A549 (cell line): ENCODE measurements around the gene FXR2. TPM values are rescaled to one million over a fixed set of nuclear protein-coding genes. Genes with fewer than 3 reads are reported as not detected.

ENCODE experiments used
- ATAC-seq, 2 experiments: fragments of 200-7000 bp in 1 of 2; fragments of >200 bp in 1 of 2; cut with Nextera tagmentation in 1 of 2; cut with Tn5 transposase in 1 of 2; 3 replicates each; pipeline versions ENCODE4 v1.8.0 to v1.9.1; 2018 to 2020; ENCODE audit warnings: mild to moderate bottlenecking in 1 of 2, moderate library complexity in 1 of 2
- CTCF ChIA-PET: fragments of 300-600 bp; sonication (Branson Sonifier 250); formaldehyde crosslinking; extraction: SDS; loops from one replicate; lab custom pipeline; 2021; ENCODE audit warnings: antibody characterized with exemption, inconsistent platforms; lab: Yijun Ruan, JAX
- POLR2A ChIA-PET: fragments of 350-600 bp; formaldehyde crosslinking; extraction: SDS; loops from one replicate; lab custom pipeline; 2021; ENCODE audit warnings: antibody characterized with exemption, inconsistent platforms; lab: Yijun Ruan, JAX
- DNase-seq, 2 experiments: peaks; one replicate each; pipeline versions ENCODE4 v3.0.0 to v3.0.0-alpha.2; 2011 to 2016; ENCODE audit warnings: low read depth in 1 of 2, low spot score in 1 of 2
- FAIRE-seq: peaks from 2 replicates; lab custom pipeline; 2011; peaks lifted over from hg19 to GRCh38; lab: Jason Lieb, UNC
- H3K27ac ChIP-seq, 2 experiments: fragments of >200 bp; sonication (Bioruptor Twin); formaldehyde crosslinking; 3 replicates each; pipeline ENCODE4 v1.5.1; 2016 to 2017
- H3K4me1 ChIP-seq: fragments of >200 bp; sonication (Bioruptor Twin); formaldehyde crosslinking; 3 replicates; pipeline ENCODE4 v1.6.1; 2016
- H3K4me2 ChIP-seq: fragments of >200 bp; sonication (Bioruptor Twin); formaldehyde crosslinking; 3 replicates; pipeline ENCODE4 v1.6.1; 2016
- H3K4me3 ChIP-seq: fragments of >200 bp; sonication (Bioruptor Twin); formaldehyde crosslinking; 3 replicates; pipeline ENCODE4 v1.5.1; 2016
- H3K9me3 ChIP-seq: fragments of >200 bp; sonication (Bioruptor Twin); formaldehyde crosslinking; 3 replicates; pipeline ENCODE4 v1.6.1; 2016
- CHD4 ChIP-seq: fragments of 200-600 bp; sonication (generic); IDR thresholded peaks from 2 replicates; pipeline ENCODE4 v1.6.1; 2016; ENCODE audit warnings: antibody characterized with exemption, mild to moderate bottlenecking, borderline replicate concordance
- EHF ChIP-seq: fragments of 250-450 bp; sonication (Bioruptor Pico); IDR thresholded peaks from 2 replicates; pipeline ENCODE4 v1.5.0; 2020; ENCODE audit warnings: mild to moderate bottlenecking
- ESRRA ChIP-seq: fragments of 150-350 bp; IDR thresholded peaks from 2 replicates; pipeline ENCODE4 v1.6.1; 2014; ENCODE audit warnings: mild to moderate bottlenecking, low read length, borderline replicate concordance
- FOSB ChIP-seq: fragments of 250-450 bp; sonication (Bioruptor Pico); IDR thresholded peaks from 2 replicates; pipeline ENCODE4 v1.5.0; 2020; ENCODE audit warnings: mild to moderate bottlenecking, moderate library complexity
- FOSL2 ChIP-seq, 2 experiments: fragments of 450-650 bp in 1 of 2; fragments of >200 bp in 1 of 2; sonication (Bioruptor Twin) in 1 of 2; formaldehyde crosslinking; IDR thresholded peaks; 2 replicates each; pipeline versions ENCODE4 v1.5.0 to v1.6.1; 2016 to 2020; ENCODE audit warnings: mild to moderate bottlenecking in 1 of 2, moderate library complexity in 1 of 2
- HDAC2 ChIP-seq: fragments of 200-600 bp; sonication (generic); IDR thresholded peaks from 2 replicates; pipeline ENCODE4 v1.6.1; 2016
- HOXA7 ChIP-seq: fragments of 250-450 bp; sonication (Bioruptor Pico); IDR thresholded peaks from 2 replicates; pipeline ENCODE4 v1.5.0; 2020; ENCODE audit warnings: mild to moderate bottlenecking, moderate library complexity
- HOXB5 ChIP-seq: fragments of 250-450 bp; sonication (Bioruptor Pico); IDR thresholded peaks from 2 replicates; pipeline ENCODE4 v1.5.0; 2020; ENCODE audit warnings: mild to moderate bottlenecking, moderate library complexity
- JUN ChIP-seq, 2 experiments: fragments of >200 bp; sonication (Bioruptor Twin); formaldehyde crosslinking; IDR thresholded peaks; 2 replicates in 1 of 2; 3 replicates in 1 of 2; pipeline ENCODE4 v1.6.1; 2016 to 2017
- KDM5A ChIP-seq: fragments of 200-600 bp; sonication (generic); IDR thresholded peaks from 2 replicates; pipeline ENCODE4 v1.6.1; 2016; ENCODE audit warnings: antibody characterized with exemption, mild to moderate bottlenecking
- MAFK ChIP-seq: fragments of 450-650 bp; IDR thresholded peaks from 2 replicates; pipeline ENCODE4 v1.6.1; 2014; ENCODE audit not compliant: partially characterized antibody
- NFE2L2 ChIP-seq: fragments of 150-350 bp; conservative IDR thresholded peaks from 2 replicates; pipeline ENCODE4 v1.6.1; 2014; ENCODE audit warnings: low read length
- POLR2A ChIP-seq: IDR thresholded peaks from 2 replicates; pipeline ENCODE4 v1.6.1; 2012; ENCODE audit warnings: mild to moderate bottlenecking, low read length
- RARB ChIP-seq: fragments of 250-450 bp; sonication (Bioruptor Pico); IDR thresholded peaks from 2 replicates; pipeline ENCODE4 v1.8.0; 2021; ENCODE audit warnings: mild to moderate bottlenecking, moderate library complexity
- RFX5 ChIP-seq: fragments of 450-650 bp; IDR thresholded peaks from 2 replicates; pipeline ENCODE4 v1.7.1; 2014; ENCODE audit warnings: antibody characterized with exemption, mild to moderate bottlenecking, moderate library complexity
- TFCP2L1 ChIP-seq: fragments of 250-450 bp; sonication (Bioruptor Pico); IDR thresholded peaks from 2 replicates; pipeline ENCODE4 v1.5.0; 2021; ENCODE audit warnings: mild to moderate bottlenecking
- TP53 ChIP-seq: fragments of 250-450 bp; sonication (Bioruptor Pico); IDR thresholded peaks from 2 replicates; pipeline ENCODE4 v1.5.0; 2021; ENCODE audit warnings: mild to moderate bottlenecking, moderate library complexity
- ZFP36 ChIP-seq: fragments of 450-650 bp; IDR thresholded peaks from 2 replicates; pipeline ENCODE4 v1.6.1; 2014; ENCODE audit warnings: borderline replicate concordance; ENCODE audit not compliant: partially characterized antibody
- ZNF302 ChIP-seq: fragments of 250-450 bp; sonication (Bioruptor Pico); IDR thresholded peaks from 2 replicates; pipeline ENCODE4 v1.9.0; 2021; ENCODE audit warnings: inconsistent platforms, mild to moderate bottlenecking, moderate library complexity
- WGBS: methylation state at CpG from one replicate; pipeline ENCODE4 v1.1.6; 2017; ENCODE audit errors: missing lambda C conversion rate; 5-methylcytosine and 5-hydroxymethylcytosine counted together
- polyA plus RNA-seq, 4 experiments: library from polyadenylated mRNA; depleted of rRNA in 3 of 4; stranded (reverse); fragments of >200 nt; fragmentation: RNase III in 1 of 4; extraction: RNeasy Plus Mini Kit Qiagen cat#74134 plus additional on column Dnase treatment in 1 of 4; gene quantifications; 2 replicates in 3 of 4; 3 replicates in 1 of 4; pipeline ENCODE4 v1.2.3, GENCODE V29; 2011 to 2017
- TF ChIP-seq, protein P1 (sequence below): fragments of 200-600 bp; sonication (generic); IDR thresholded peaks from 2 replicates; pipeline ENCODE4 v1.6.1; 2016; ENCODE audit warnings: antibody characterized with exemption, mild to moderate bottlenecking, moderate library complexity
- TF ChIP-seq, protein P2 (sequence below): fragments of >200 bp; sonication (Bioruptor Twin); formaldehyde crosslinking; IDR thresholded peaks from 3 replicates; pipeline ENCODE4 v1.5.1; 2016
- TF ChIP-seq, protein P3 (sequence below): fragments of >200 bp; sonication (Bioruptor Twin); formaldehyde crosslinking; IDR thresholded peaks from 2 replicates; pipeline ENCODE4 v1.6.1; 2016
- TF ChIP-seq, protein P4 (sequence below): IDR thresholded peaks from 2 replicates; pipeline ENCODE4 v1.6.1; 2012

The FXR2 gene
- polyA plus RNA-seq, 2 of the 4 experiments (the other 2 are of a cell fraction): 40.7 to 45.2 TPM

DNA sequence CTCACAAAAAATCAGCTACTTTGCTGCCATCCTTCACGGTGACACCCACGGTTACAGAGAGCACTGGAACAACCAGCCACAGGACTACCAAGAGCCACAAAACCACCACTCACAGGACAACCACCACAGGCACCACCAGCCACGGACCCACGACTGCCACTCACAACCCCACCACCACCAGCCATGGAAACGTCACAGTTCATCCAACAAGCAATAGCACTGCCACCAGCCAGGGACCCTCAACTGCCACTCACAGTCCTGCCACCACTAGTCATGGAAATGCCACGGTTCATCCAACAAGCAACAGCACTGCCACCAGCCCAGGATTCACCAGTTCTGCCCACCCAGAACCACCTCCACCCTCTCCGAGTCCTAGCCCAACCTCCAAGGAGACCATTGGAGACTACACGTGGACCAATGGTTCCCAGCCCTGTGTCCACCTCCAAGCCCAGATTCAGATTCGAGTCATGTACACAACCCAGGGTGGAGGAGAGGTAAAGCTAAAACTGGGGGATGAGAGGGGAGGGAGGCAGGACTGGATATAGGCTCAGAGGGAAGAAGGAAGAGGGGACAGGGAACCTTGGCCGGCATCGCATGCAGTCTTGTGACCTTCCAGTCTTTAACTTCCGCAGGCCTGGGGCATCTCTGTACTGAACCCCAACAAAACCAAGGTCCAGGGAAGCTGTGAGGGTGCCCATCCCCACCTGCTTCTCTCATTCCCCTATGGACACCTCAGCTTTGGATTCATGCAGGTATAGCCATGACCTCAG is 34.7 kb downstream of the FXR2 start:
- peak; percentile 4 to 9 for ATAC-seq
- ChIA-PET CTCF (interaction anchor here (0.7 to 12.1 kb wide), 9 partner anchors 10 to 255 kb away, joined by 3 to 184 read pairs (median 8); partner anchors contain the start of genes DNAH2, FXR2, SOX15 and TP53), POLR2A (interaction anchor here (0.6 to 2.9 kb wide), 10 partner anchors 10 to 110 kb away, joined by 3 to 30 read pairs (median 4); partner anchors contain the start of genes FXR2, POLR2A, SAT2 and SOX15)
- no peak for FAIRE-seq
- TF ChIP-seq, protein P1, sequence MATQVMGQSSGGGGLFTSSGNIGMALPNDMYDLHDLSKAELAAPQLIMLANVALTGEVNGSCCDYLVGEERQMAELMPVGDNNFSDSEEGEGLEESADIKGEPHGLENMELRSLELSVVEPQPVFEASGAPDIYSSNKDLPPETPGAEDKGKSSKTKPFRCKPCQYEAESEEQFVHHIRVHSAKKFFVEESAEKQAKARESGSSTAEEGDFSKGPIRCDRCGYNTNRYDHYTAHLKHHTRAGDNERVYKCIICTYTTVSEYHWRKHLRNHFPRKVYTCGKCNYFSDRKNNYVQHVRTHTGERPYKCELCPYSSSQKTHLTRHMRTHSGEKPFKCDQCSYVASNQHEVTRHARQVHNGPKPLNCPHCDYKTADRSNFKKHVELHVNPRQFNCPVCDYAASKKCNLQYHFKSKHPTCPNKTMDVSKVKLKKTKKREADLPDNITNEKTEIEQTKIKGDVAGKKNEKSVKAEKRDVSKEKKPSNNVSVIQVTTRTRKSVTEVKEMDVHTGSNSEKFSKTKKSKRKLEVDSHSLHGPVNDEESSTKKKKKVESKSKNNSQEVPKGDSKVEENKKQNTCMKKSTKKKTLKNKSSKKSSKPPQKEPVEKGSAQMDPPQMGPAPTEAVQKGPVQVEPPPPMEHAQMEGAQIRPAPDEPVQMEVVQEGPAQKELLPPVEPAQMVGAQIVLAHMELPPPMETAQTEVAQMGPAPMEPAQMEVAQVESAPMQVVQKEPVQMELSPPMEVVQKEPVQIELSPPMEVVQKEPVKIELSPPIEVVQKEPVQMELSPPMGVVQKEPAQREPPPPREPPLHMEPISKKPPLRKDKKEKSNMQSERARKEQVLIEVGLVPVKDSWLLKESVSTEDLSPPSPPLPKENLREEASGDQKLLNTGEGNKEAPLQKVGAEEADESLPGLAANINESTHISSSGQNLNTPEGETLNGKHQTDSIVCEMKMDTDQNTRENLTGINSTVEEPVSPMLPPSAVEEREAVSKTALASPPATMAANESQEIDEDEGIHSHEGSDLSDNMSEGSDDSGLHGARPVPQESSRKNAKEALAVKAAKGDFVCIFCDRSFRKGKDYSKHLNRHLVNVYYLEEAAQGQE: no peak
- TF ChIP-seq ZFP36 (no peak), KDM5A (no peak), ESRRA (no peak), TP53 (CRISPR knock-in tag) (no peak), TFCP2L1 (CRISPR knock-in tag) (no peak), RARB (CRISPR knock-in tag) (no peak), CHD4 (no peak)
- TF ChIP-seq, protein P2, sequence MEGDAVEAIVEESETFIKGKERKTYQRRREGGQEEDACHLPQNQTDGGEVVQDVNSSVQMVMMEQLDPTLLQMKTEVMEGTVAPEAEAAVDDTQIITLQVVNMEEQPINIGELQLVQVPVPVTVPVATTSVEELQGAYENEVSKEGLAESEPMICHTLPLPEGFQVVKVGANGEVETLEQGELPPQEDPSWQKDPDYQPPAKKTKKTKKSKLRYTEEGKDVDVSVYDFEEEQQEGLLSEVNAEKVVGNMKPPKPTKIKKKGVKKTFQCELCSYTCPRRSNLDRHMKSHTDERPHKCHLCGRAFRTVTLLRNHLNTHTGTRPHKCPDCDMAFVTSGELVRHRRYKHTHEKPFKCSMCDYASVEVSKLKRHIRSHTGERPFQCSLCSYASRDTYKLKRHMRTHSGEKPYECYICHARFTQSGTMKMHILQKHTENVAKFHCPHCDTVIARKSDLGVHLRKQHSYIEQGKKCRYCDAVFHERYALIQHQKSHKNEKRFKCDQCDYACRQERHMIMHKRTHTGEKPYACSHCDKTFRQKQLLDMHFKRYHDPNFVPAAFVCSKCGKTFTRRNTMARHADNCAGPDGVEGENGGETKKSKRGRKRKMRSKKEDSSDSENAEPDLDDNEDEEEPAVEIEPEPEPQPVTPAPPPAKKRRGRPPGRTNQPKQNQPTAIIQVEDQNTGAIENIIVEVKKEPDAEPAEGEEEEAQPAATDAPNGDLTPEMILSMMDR: no peak
- TF ChIP-seq, protein P3, sequence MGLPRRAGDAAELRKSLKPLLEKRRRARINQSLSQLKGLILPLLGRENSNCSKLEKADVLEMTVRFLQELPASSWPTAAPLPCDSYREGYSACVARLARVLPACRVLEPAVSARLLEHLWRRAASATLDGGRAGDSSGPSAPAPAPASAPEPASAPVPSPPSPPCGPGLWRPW: no peak
- no peak for DNase-seq
- H3K4me1 ChIP-seq: peaks cover 78% of the 10 kb centered on the region
- H3K9me3 ChIP-seq: no peaks in the 10 kb centered on the region
- no peak overlapping the region for H3K4me3 ChIP-seq
- H3K4me2 ChIP-seq: peak overlapping the region; percentile 48
- 77% methylated on average over 10 of the region's 12 CpGs for WGBS
- peak overlapping the region; percentile 64 to 79 for H3K27ac ChIP-seq

DNA sequence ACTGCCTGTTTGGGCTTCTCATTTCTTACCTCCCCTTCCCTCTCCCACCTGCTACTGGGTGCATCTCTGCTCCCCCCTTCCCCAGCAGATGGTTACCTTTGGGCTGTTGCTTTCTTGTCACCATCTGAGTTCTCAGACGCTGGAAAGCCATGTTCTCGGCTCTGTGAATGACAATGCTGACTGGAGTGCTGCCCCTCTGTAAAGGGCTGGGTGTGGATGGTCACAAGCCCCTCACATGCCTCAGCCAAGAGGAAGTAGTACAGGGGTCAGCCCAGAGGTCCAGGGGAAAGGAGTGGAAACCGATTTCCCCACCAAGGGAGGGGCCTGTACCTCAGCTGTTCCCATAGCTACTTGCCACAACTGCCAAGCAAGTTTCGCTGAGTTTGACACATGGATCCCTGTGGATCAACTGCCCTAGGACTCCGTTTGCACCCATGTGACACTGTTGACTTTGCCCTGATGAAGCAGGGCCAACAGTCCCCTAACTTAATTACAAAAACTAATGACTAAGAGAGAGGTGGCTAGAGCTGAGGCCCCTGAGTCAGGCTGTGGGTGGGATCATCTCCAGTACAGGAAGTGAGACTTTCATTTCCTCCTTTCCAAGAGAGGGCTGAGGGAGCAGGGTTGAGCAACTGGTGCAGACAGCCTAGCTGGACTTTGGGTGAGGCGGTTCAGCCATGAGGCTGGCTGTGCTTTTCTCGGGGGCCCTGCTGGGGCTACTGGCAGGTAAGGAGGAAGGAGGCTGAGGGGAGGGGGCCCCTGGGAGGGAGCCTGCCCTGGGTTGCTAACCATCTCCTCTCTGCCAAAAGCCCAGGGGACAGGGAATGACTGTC is 35.5 kb downstream of the FXR2 start, which contains the start of gene CD68:
TSS of gene CD68 (plus strand) at position 638 of the 833 bp plus-strand sequence. CDS start at position 678, 40 bp downstream.
- H3K4me3 ChIP-seq: no peak within 1 kb of the TSS
- CTCF ChIA-PET: interaction anchor here (0.7 to 12.1 kb wide), 7 partner anchors 11 to 138 kb away, joined by 3 to 184 read pairs (median 8); partner anchors contain the start of genes DNAH2, FXR2, SOX15 and TP53
- no peaks in the 10 kb centered on the region for H3K9me3 ChIP-seq
- WGBS: 15% methylated on average over 7 of the region's 7 CpGs
- POLR2A ChIA-PET: interaction anchor here (0.9 to 2.9 kb wide), 9 partner anchors 10 to 111 kb away, joined by 3 to 30 read pairs (median 5); partner anchors contain the start of genes FXR2, POLR2A, SAT2 and SOX15
- H3K4me2 ChIP-seq: peak within 1 kb of the TSS; percentile 48
- FAIRE-seq (peak; percentile 43), DNase-seq (peak; percentile 88 to 97), ATAC-seq (peak; percentile 59 to 73)
- H3K27ac ChIP-seq: peak within 1 kb of the TSS; percentile 64 to 79
- peaks cover 80% of the 10 kb centered on the region for H3K4me1 ChIP-seq
- no peak for TF ChIP-seq RFX5
- TF ChIP-seq EHF (CRISPR knock-in tag): peak; percentile 87
- no peak for TF ChIP-seq FOSL2 (IDR thresholded peaks at IDR 0.05)
- TF ChIP-seq FOSL2 (CRISPR knock-in tag; IDR thresholded peaks at IDR 0.05): peak; percentile 85
- TF ChIP-seq MAFK: peak; percentile 72
- TF ChIP-seq ZNF302 (CRISPR knock-in tag): no peak
- TF ChIP-seq, protein P4, sequence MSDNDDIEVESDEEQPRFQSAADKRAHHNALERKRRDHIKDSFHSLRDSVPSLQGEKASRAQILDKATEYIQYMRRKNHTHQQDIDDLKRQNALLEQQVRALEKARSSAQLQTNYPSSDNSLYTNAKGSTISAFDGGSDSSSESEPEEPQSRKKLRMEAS: peak; percentile 85
- no peak for TF ChIP-seq POLR2A
- TF ChIP-seq FOSB (CRISPR knock-in tag): peak; percentile 98
- TF ChIP-seq TFCP2L1 (CRISPR knock-in tag): peak; percentile 99
- peak; percentile 67; the same call in 1 of the 2 replicates for TF ChIP-seq HOXB5 (CRISPR knock-in tag)
- peak; percentile 95 to 98 for TF ChIP-seq JUN (IDR thresholded peaks at IDR 0.05)
- no peak for TF ChIP-seq HDAC2
- TF ChIP-seq, protein P1: peak; percentile 22
- TF ChIP-seq NFE2L2: no peak
- peak; percentile 99 for TF ChIP-seq HOXA7 (CRISPR knock-in tag)
